ENCODE data around the gene UGT8. TPM values are rescaled to one million over a fixed set of nuclear protein-coding genes. Genes with fewer than 3 reads are reported as not detected.
A peak's percentile ranks its signal among the peaks of the same experiment; 100 is the strongest.

Gene UGT8
- total RNA-seq, 1 donor from 2014 or later = 14.2 TPM

GRCh38 chr4:114684462-114684861, 85.9 kb downstream of the UGT8 start:
- Mint-ChIP-seq H3K4me3 (no peak overlapping the region), H3K4me1 (ENCODE audit: unreplicated experiment) (no peaks in the 10 kb centered on the region), H3K27me3 (no peaks in the 10 kb centered on the region), H3K9me3 (no peaks in the 10 kb centered on the region), H3K36me3 (no peaks in the 10 kb centered on the region), H3K27ac (no peak overlapping the region)
- no peak for DNase-seq (ENCODE audit: extremely low spot score, unreplicated experiment)
- no peak for TF ChIP-seq CTCF (conservative IDR thresholded peaks at IDR 0.05)

- H3K9me3 Mint-ChIP-seq = no peaks in the 10 kb centered on the region
- TF ChIP-seq CTCF (conservative IDR thresholded peaks at IDR 0.05) = no peak
- no peak overlapping the region for H3K27ac Mint-ChIP-seq
Observed at GRCh38 chr4:114688059-114688458, 89.5 kb downstream of the UGT8 start.

GRCh38 chr4:114690571-114690970, 92.0 kb downstream of the UGT8 start:
- Mint-ChIP-seq H3K9me3 (no peaks in the 10 kb centered on the region), H3K27me3 (no peaks in the 10 kb centered on the region)

More at GRCh38 chr4:114688059-114688458, 89.5 kb downstream of the UGT8 start:
- Mint-ChIP-seq H3K36me3 (no peaks in the 10 kb centered on the region), H3K4me1 (ENCODE audit: unreplicated experiment) (peaks cover 6% of the 10 kb centered on the region), H3K27me3 (no peaks in the 10 kb centered on the region), H3K4me3 (no peak overlapping the region)
- no peak for DNase-seq (ENCODE audit: extremely low spot score, unreplicated experiment)

GRCh38 chr4:114691865-114692264, 93.3 kb downstream of the UGT8 start:
- H3K27ac Mint-ChIP-seq = no peak overlapping the region
- H3K9me3 Mint-ChIP-seq = no peaks in the 10 kb centered on the region
- no peaks in the 10 kb centered on the region for H3K27me3 Mint-ChIP-seq
- H3K4me1 Mint-ChIP-seq (ENCODE audit: unreplicated experiment) = peaks cover 10% of the 10 kb centered on the region
- H3K36me3 Mint-ChIP-seq = no peaks in the 10 kb centered on the region
- H3K4me3 Mint-ChIP-seq = no peak overlapping the region
- TF ChIP-seq CTCF (conservative IDR thresholded peaks at IDR 0.05) = no peak
- no peak for DNase-seq (ENCODE audit: extremely low spot score, unreplicated experiment)

More at GRCh38 chr4:114690571-114690970, 92.0 kb downstream of the UGT8 start:
- Mint-ChIP-seq H3K36me3 (no peaks in the 10 kb centered on the region), H3K4me3 (no peak overlapping the region), H3K4me1 (ENCODE audit: unreplicated experiment) (peaks cover 10% of the 10 kb centered on the region), H3K27ac (no peak overlapping the region)
- DNase-seq (ENCODE audit: extremely low spot score, unreplicated experiment) = no peak
- TF ChIP-seq CTCF (conservative IDR thresholded peaks at IDR 0.05) = no peak

GRCh38 chr4:114692958-114693357, 94.4 kb downstream of the UGT8 start:
- TF ChIP-seq CTCF (conservative IDR thresholded peaks at IDR 0.05) = no peak
- Mint-ChIP-seq H3K9me3 (no peaks in the 10 kb centered on the region), H3K27ac (no peak overlapping the region), H3K4me1 (ENCODE audit: unreplicated experiment) (peaks cover 14% of the 10 kb centered on the region), H3K4me3 (no peak overlapping the region), H3K36me3 (no peaks in the 10 kb centered on the region), H3K27me3 (no peaks in the 10 kb centered on the region)
- no peak for DNase-seq (ENCODE audit: extremely low spot score, unreplicated experiment)

GRCh38 chr4:114694770-114695169, 96.2 kb downstream of the UGT8 start:
- TF ChIP-seq CTCF (conservative IDR thresholded peaks at IDR 0.05) = peak; percentile 86
- Mint-ChIP-seq H3K27ac (no peak overlapping the region), H3K36me3 (no peaks in the 10 kb centered on the region), H3K4me1 (ENCODE audit: unreplicated experiment) (peaks cover 19% of the 10 kb centered on the region), H3K9me3 (no peaks in the 10 kb centered on the region), H3K27me3 (no peaks in the 10 kb centered on the region), H3K4me3 (no peak overlapping the region)
- DNase-seq (ENCODE audit: extremely low spot score, unreplicated experiment) = no peak

All from type B pancreatic cell (in vitro differentiated cells).